Kidney capillary endothelial cell (primary cell): ENCODE measurements around the gene RBM47.

ENCODE experiments used
- DNase-seq: peaks from one replicate; pipeline ENCODE4 v3.0.0-alpha.2; 2018; ENCODE audit warnings: low spot score

The RBM47 gene

GRCh38 chr4:40623707-40624106 lies 6.0 kb downstream of the RBM47 start:
- no peak for DNase-seq

- no peak for DNase-seq
Measured at GRCh38 chr4:40622913-40623312, 6.8 kb downstream of the RBM47 start.

DNA sequence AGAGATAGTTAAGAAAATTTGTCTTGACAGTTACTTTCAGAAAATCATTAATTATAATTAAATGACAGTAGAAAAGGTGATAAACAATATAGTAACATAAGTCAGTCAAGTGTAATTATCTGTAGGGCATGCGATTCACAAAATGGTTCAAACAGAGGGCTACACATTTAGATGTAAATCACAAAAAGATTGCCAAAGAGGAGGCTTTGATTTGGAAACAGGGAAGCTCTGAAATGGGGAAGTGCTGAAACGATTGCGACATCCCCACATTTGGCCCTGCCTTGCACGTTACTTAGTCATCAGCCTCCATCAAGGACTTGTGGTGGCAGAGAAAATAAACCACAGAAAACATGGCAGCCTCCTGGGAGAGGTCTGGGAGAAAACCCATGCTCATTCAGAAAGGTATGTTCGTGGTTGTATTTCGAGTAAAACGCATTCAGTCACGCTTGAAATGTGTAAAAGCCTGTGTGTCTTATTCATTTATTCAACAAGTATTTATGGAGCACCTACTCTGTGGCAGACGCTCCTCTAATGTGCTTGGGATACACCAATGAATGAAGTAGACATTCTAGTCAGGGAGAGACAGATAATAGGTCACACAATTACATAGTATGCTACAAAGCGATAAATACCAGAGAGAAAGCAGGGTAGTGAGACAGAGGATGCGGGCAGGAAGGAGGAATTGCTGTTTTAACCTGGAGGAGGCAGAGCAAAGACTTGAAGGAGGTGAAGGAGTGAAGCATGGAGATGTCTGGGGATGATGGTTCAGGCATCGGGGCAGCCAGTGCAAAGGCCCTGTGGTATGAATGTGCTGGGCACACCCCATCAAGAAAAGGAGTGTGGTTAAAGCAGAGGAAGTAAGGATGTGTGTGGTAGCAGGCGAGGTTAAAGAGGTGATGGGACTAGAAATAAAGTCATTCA lies 7.8 kb downstream of the RBM47 start:
- no peak for DNase-seq

- DNase-seq, result no peak
Measured at GRCh38 chr4:40621229-40621591, 8.5 kb downstream of the RBM47 start.

DNA sequence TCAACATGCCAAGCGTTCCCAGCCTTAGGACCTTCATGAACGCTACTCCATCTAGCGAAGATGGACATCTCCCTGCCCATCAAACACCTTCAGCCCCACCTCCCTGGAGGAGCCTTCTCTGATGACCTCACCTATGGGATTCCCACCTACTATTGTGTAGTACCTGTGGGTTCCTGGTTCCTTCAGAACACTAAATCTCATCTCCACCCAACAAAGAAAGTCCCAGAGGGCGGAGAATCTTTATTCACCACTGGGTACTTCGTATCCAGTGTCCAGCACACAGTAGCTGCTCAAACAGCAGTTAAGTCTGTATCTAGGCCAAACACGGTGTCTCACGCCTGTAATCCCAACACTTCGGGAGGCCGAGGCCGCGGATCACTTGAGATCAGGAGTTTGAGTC lies 10.1 kb downstream of the RBM47 start:
- no peak for DNase-seq

GRCh38 chr4:40617872-40618271 lies 11.8 kb downstream of the RBM47 start:
- DNase-seq, result no peak

GRCh38 chr4:40614031-40614430 lies 15.6 kb downstream of the RBM47 start:
- no peak for DNase-seq

GRCh38 chr4:40613456-40613855 lies 16.2 kb downstream of the RBM47 start:
- no peak for DNase-seq

GRCh38 chr4:40612831-40613230 lies 16.8 kb downstream of the RBM47 start:
- DNase-seq, result no peak

DNA sequence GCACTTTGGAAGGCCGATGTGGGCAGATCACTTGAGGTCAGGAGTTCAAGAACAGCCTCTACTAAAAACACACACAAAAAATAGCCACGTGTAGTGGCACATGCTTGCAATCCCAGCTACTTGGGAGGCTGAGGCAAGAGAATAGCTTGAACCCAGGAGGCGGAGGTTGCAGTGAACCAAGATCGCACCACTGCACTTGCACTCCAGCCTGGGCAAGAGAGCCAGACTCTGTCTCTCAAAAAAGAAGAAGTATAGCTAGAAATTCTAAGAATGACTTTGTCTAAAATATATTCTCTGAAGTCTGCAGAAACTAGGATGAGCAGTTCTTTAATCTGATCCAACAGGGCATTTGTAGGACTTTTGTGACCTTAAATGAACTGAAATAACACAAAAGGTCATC lies 17.4 kb downstream of the RBM47 start:
- no peak for DNase-seq

DNA sequence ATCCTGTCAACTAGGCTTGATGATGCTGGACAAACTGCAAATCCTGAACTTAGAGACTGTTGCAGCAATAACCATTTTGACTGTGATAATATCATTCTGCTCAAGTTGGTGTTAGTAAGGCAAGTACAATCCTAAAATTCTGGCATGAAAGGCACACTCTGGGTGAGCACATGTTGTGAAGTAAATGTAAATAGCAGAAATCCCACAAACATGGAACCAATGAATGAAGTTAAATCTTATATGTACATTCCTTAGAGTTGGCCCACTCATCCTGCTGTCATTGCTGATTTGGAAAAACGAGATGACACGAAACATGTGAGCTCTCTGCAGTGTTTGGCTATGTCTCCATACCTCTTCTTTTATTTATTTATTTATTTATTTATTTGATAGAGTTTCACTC lies 21.0 kb downstream of the RBM47 start:
- no peak for DNase-seq

- no peak for DNase-seq
Measured at GRCh38 chr4:40607221-40607620, 22.4 kb downstream of the RBM47 start.

DNA sequence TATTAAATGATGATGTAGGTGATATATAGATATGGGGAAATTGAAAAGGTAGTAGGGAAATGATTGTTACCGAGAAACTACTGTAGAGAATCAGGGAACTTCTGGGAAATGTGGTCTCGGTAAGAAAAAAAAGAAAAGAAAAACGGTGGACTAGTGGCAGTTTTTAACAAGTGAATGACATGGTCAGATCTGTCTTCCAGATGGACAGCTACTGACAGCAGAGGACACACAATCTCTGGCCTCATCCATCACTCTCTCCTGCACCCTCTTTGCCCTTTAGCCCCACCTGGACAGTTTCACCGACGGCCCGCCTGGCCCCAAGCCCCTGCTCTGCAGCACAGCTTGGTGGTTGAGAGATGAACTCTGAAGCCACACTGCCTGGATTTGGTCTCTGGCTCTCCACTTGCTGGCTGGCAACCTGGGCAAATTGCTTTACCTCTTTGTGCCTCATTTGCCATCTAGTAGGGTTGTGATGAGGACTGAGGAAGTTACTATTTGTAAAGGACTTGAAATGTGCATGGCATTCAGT lies 23.4 kb downstream of the RBM47 start:
- DNase-seq, result no peak

DNA sequence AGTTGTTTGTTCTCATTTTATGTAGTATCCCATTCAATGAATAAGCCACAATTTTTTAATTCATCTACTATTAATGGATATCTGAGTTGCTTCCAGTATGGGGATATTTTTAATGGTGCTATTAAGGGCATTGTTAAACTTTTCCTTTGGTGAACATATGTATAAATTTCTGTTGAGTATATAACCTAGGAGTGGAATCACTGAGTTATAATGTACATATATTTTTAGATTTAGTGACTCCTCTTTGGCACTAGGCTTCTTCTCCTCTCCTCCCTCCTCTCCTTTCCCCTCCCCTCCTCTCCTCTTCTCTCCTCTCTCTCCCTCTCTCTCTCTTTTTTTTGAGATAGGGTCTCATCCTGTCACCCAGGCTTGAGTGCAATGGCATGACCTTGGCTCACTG lies 26.4 kb downstream of the RBM47 start:
- no peak for DNase-seq

DNA sequence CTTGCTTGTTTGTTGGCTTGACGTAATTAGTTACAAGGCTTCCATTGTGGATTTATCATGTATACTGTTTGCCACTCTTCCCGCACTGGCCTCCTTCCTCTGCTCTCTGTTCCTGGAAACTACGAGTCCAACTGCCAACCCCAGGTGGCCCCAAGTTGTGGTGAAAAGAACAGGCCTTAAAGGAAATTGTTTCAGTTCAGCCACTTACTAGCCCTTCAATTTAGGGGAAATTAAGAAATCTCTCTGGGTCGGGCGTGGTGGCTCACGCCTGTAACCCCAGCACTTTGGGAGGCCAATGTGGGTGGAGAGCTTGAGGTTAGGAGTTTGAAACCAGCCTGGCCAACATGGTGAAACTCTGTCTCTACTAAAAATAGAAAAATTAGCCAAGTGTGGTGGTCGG lies 28.0 kb downstream of the RBM47 start:
- no peak for DNase-seq

DNA sequence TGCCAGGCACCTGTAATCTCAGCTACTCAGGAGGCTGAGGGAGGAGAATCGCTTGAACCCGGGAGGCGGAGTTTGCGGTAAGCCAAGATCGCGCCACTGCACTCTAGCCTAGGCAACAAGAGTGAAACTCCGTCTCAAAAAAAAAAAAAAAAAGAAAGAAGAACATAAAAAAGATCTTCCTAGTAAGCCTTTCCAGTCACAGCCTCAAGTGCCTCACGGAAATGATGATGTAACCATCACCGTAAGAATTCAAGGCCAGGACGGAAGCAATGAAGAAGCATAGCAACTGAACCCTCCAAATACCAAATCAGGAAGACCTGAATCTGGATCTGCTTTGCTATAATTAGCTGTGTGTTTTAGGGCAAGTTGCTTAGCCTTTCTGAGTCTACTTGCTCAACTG lies 28.8 kb downstream of the RBM47 start:
- no peak for DNase-seq

GRCh38 chr4:40599431-40599830 lies 30.2 kb downstream of the RBM47 start:
- DNase-seq, result no peak

- DNase-seq, result no peak
Measured at GRCh38 chr4:40596522-40596921, 33.1 kb downstream of the RBM47 start.

GRCh38 chr4:40595981-40596380 lies 33.7 kb downstream of the RBM47 start:
- no peak for DNase-seq

DNA sequence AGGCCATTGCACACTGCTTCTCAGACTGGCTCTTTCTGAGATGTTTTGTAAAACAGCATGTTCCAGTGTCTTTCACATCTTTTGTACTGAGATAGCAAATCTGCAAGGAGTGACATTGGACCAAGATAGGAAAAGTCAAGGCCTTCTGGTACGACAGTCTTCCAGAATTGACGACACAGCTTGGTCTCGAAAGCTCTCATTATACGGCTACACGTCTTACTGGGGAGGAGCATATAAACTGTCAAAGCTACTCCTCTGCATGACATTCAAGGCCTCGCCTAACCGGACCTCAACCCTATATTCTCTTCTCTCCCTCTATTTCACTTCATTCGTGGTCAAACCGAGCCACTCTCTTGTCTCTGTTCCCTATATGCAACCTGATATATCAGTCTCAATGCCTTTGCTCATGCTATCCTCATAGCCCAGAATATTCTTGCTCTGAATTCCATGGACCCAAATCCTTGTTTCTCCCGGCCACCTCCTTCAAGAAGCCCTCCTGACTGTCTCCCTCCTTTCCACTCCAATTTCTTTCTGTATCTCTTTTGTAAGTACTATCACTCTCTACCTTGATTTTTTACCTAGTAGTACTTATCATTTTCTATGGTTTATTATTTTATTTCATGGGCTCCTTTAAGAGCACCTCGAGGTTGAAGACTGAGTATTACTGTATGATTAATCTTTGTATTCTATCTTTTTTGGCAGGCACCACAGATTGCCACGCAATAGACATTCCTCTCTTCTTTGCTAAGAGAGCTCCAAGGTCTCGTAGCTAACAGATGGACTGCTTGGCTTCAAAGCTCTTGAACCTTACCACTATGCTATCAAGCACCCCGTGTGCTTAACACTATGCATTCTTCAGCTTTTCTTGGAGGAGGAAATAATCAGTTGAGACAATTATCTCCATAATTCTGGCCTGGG lies 35.1 kb downstream of the RBM47 start:
- DNase-seq, result no peak

DNA sequence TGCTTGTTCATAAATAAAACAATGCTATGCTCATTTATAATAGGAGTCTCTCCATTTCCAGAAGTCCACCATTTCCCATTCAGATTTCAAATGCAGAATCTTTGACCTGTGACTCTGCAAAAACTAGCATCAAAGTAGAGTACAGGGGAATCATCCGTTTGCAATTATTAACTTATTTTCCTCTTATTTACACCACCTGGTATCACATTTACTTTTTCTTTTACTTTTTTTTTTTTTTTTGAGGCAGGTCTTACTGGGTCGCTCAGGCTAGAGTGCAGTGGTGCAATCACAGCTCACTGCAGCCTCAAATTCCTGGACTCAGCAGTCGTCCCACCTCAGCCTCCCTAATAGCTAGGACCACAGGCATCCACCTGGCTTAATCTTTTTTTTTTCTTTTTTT lies 37.6 kb downstream of the RBM47 start:
- DNase-seq, result no peak

GRCh38 chr4:40587826-40588225 lies 41.8 kb downstream of the RBM47 start:
- DNase-seq, result no peak

DNA sequence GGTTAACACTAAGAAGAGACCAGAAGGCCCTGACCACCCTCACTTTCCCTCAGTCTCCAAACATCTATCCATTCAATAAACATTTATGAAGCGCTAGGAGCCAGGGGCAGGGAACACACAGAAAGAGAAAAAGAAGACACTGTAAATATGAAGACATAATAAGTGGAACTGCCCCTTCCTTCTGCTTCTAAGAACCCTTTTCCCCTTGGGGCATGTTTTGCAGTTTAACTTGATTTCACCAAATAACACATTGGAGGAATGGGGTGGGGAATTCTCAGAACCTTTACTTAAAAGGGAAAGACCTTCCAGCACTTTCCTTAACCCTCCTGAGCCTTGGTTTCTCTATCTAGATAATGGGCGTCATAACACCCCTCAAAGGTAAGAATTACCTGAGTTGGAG lies 42.3 kb downstream of the RBM47 start:
- no peak for DNase-seq
